ENCODE measurements around the gene NFIA.

DNA sequence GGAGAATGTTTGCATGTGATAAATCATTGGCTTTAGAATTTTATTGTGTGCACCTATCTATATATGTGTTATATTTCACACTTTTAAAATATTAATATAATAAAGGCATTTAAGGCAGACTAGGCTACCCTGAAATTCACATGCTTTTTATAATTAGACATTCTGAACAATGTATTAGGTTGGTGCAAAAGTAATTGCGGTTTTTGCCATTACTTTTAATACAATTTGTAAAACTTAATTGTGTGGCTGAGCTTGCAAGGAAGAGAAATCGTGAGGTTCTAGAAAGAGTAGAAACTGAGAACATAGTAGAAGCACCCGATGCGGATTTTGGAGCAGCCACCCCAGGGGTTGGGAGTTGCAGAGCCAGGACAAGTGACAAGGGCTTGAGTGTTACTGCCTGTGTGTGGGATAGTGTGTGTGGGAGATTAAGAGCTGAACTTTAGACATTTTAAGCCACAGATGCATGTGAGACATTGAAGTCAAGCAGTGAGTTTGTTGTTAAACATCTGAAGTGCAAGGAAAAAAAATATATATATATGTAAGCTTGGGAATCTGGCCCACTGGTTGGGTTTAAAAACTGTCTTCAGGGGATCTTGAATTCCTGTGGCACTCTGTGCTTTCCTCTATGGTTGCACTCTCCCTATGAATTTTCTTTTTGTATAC, 398.0 kb downstream of the NFIA start:
- TF ChIP-seq CTCF (IDR thresholded peaks at IDR 0.05) (no peak), EZH2 (IDR thresholded peaks at IDR 0.05; ENCODE audit: borderline replicate concordance, insufficient read depth, low read depth, low read length, poor library complexity, severe bottlenecking) (no peak)

All from B cell (primary cell).